ENCODE data around the gene PRPF38A. TPM values are rescaled to one million over a fixed set of nuclear protein-coding genes. Genes with fewer than 3 reads are reported as not detected.

PRPF38A gene
- total RNA-seq, 2 donors from 2014 or later = 97.5 to 104 TPM

- DNase-seq (ENCODE audit: low spot score in 2 of 2) (no peak), ATAC-seq (no peak)
- Mint-ChIP-seq H3K36me3 (peaks cover 9 to 16% of the 10 kb centered on the region in 2 donors), H3K9me3 (no peaks in the 10 kb centered on the region), H3K27ac (peak overlapping the region; percentile 33 to 89)
These were observed 20.4 kb downstream of the PRPF38A start for GRCh38 chr1:52424813-52425212.

GRCh38 chr1:52426371-52426770, 22.0 kb downstream of the PRPF38A start:
- DNase-seq (ENCODE audit: low spot score in 2 of 2) = no peak
- Mint-ChIP-seq H3K9me3 (no peaks in the 10 kb centered on the region), H3K36me3 (peaks cover 9 to 15% of the 10 kb centered on the region in 2 donors), H3K27ac (peak overlapping the region; percentile 44 to 64)
- ATAC-seq = no peak

GRCh38 chr1:52427152-52427551, 22.8 kb downstream of the PRPF38A start:
- DNase-seq (ENCODE audit: low spot score in 2 of 2) (no peak), ATAC-seq (no peak)
- peaks cover 9 to 15% of the 10 kb centered on the region in 2 donors for H3K36me3 Mint-ChIP-seq
- H3K27ac Mint-ChIP-seq = peak overlapping the region in 1 of 2 donors; percentile 6
- no peaks in the 10 kb centered on the region for H3K9me3 Mint-ChIP-seq

- Mint-ChIP-seq H3K9me3 (no peaks in the 10 kb centered on the region), H3K36me3 (peaks cover 0 to 2% of the 10 kb centered on the region in 2 donors), H3K27ac (no peak overlapping the region)
- no peak for DNase-seq (ENCODE audit: low spot score in 2 of 2)
- no peak for ATAC-seq
These were observed 28.4 kb downstream of the PRPF38A start for GRCh38 chr1:52432807-52433206.

- no peak for ATAC-seq
- Mint-ChIP-seq H3K27ac (no peak overlapping the region), H3K9me3 (no peaks in the 10 kb centered on the region), H3K36me3 (no peaks in the 10 kb centered on the region)
- no peak for DNase-seq (ENCODE audit: low spot score in 2 of 2)
These were observed 30.8 kb downstream of the PRPF38A start for GRCh38 chr1:52435211-52435610.

GRCh38 chr1:52435650-52436049, 31.2 kb downstream of the PRPF38A start:
- DNase-seq (ENCODE audit: low spot score in 2 of 2) = no peak
- Mint-ChIP-seq H3K36me3 (no peaks in the 10 kb centered on the region), H3K9me3 (no peaks in the 10 kb centered on the region), H3K27ac (no peak overlapping the region)
- no peak for ATAC-seq

- ATAC-seq (no peak), DNase-seq (ENCODE audit: low spot score in 2 of 2) (no peak)
- no peak overlapping the region for H3K27ac Mint-ChIP-seq
- H3K36me3 Mint-ChIP-seq = no peaks in the 10 kb centered on the region
- H3K9me3 Mint-ChIP-seq = no peaks in the 10 kb centered on the region
These were observed 32.4 kb downstream of the PRPF38A start for GRCh38 chr1:52436817-52437216.

GRCh38 chr1:52439976-52440375, 35.6 kb downstream of the PRPF38A start:
- DNase-seq (ENCODE audit: low spot score in 2 of 2) (no peak), ATAC-seq (no peak)
- no peak overlapping the region for H3K27ac Mint-ChIP-seq
- H3K9me3 Mint-ChIP-seq = no peaks in the 10 kb centered on the region
- H3K36me3 Mint-ChIP-seq = no peaks in the 10 kb centered on the region

GRCh38 chr1:52444463-52444862, 40.1 kb downstream of the PRPF38A start:
- H3K9me3 Mint-ChIP-seq = no peaks in the 10 kb centered on the region
- no peak for ATAC-seq
- no peaks in the 10 kb centered on the region for H3K36me3 Mint-ChIP-seq
- DNase-seq (ENCODE audit: low spot score in 2 of 2) = no peak
- no peak overlapping the region for H3K27ac Mint-ChIP-seq

GRCh38 chr1:52454127-52454526, 49.7 kb downstream of the PRPF38A start:
- no peak overlapping the region for H3K27ac Mint-ChIP-seq
- ATAC-seq = no peak
- no peak for DNase-seq (ENCODE audit: low spot score in 2 of 2)
- H3K36me3 Mint-ChIP-seq = no peaks in the 10 kb centered on the region
- H3K9me3 Mint-ChIP-seq = no peaks in the 10 kb centered on the region

GRCh38 chr1:52454779-52455178, 50.4 kb downstream of the PRPF38A start:
- no peak for DNase-seq (ENCODE audit: low spot score in 2 of 2)
- no peak for ATAC-seq
- Mint-ChIP-seq H3K36me3 (no peaks in the 10 kb centered on the region), H3K9me3 (no peaks in the 10 kb centered on the region), H3K27ac (no peak overlapping the region)

GRCh38 chr1:52455686-52456085, 51.3 kb downstream of the PRPF38A start:
- Mint-ChIP-seq H3K9me3 (no peaks in the 10 kb centered on the region), H3K27ac (no peak overlapping the region), H3K36me3 (no peaks in the 10 kb centered on the region)
- no peak for DNase-seq (ENCODE audit: low spot score in 2 of 2)
- ATAC-seq = no peak

- Mint-ChIP-seq H3K9me3 (no peaks in the 10 kb centered on the region), H3K36me3 (no peaks in the 10 kb centered on the region), H3K27ac (peak overlapping the region in 1 of 2 donors; percentile 4)
- ATAC-seq = no peak
- no peak for DNase-seq (ENCODE audit: low spot score in 2 of 2)
These were observed 56.3 kb downstream of the PRPF38A start for GRCh38 chr1:52460694-52461093.

- Mint-ChIP-seq H3K36me3 (no peaks in the 10 kb centered on the region), H3K27ac (no peak overlapping the region), H3K9me3 (no peaks in the 10 kb centered on the region)
- ATAC-seq (no peak), DNase-seq (ENCODE audit: low spot score in 2 of 2) (no peak)
These were observed 57.4 kb downstream of the PRPF38A start for GRCh38 chr1:52461821-52462220.

GRCh38 chr1:52463891-52464290, 59.5 kb downstream of the PRPF38A start:
- Mint-ChIP-seq H3K9me3 (no peaks in the 10 kb centered on the region), H3K27ac (no peak overlapping the region), H3K36me3 (no peaks in the 10 kb centered on the region)
- ATAC-seq (no peak), DNase-seq (ENCODE audit: low spot score in 2 of 2) (no peak)

- H3K36me3 Mint-ChIP-seq = no peaks in the 10 kb centered on the region
- DNase-seq (ENCODE audit: low spot score in 2 of 2) = no peak
- ATAC-seq = no peak
- no peak overlapping the region for H3K27ac Mint-ChIP-seq
- no peaks in the 10 kb centered on the region for H3K9me3 Mint-ChIP-seq
These were observed 64.7 kb downstream of the PRPF38A start for GRCh38 chr1:52469108-52469507.
